MM.1S (cell line): ENCODE measurements around the gene FOXN3.

ENCODE experiments used
- DNase-seq: peaks from one replicate; pipeline ENCODE4 v3.0.0-alpha.2; 2015
- H2AFZ ChIP-seq: fragments of 300-600 bp; sonication (generic); 2 replicates; pipeline ENCODE4 v1.6.0; 2016; ENCODE audit warnings: antibody characterized with exemption, low read length
- H3F3A ChIP-seq: fragments of 300-600 bp; sonication (generic); 2 replicates; pipeline ENCODE4 v1.6.1; 2016; ENCODE audit warnings: mild to moderate bottlenecking, antibody characterized with exemption, low read length, moderate library complexity, mixed read lengths; ENCODE audit not compliant: insufficient read depth
- H3K27ac ChIP-seq: fragments of 300-600 bp; sonication (generic); 2 replicates; pipeline ENCODE4 v1.5.1; 2016; ENCODE audit warnings: mild to moderate bottlenecking, low read length
- H3K27me3 ChIP-seq: fragments of 300-600 bp; sonication (generic); replicated peaks from 2 replicates; pipeline ENCODE4 v1.6.0; 2016; ENCODE audit warnings: low read length; ENCODE audit not compliant: insufficient read depth
- H3K36me3 ChIP-seq: fragments of 300-600 bp; sonication (generic); replicated peaks from 2 replicates; pipeline ENCODE4 v1.6.1; 2016; ENCODE audit warnings: mild to moderate bottlenecking, low read length, mixed read lengths; ENCODE audit not compliant: insufficient read depth
- H3K4me1 ChIP-seq: fragments of 300-600 bp; sonication (generic); 2 replicates; pipeline ENCODE4 v1.6.1; 2016; ENCODE audit warnings: low read length, mixed read lengths
- H3K4me2 ChIP-seq: fragments of 300-600 bp; sonication (generic); 2 replicates; pipeline ENCODE4 v1.6.0; 2016; ENCODE audit warnings: low read depth, low read length
- H3K4me3 ChIP-seq: fragments of 300-600 bp; sonication (generic); 2 replicates; pipeline ENCODE4 v1.5.1; 2016; ENCODE audit warnings: low read length, mixed read lengths
- H3K79me2 ChIP-seq: fragments of 300-600 bp; sonication (generic); 2 replicates; pipeline ENCODE4 v1.6.1; 2016; ENCODE audit warnings: mixed run types, low read length, mixed read lengths
- H3K9ac ChIP-seq: fragments of 300-600 bp; sonication (generic); 2 replicates; pipeline ENCODE4 v1.6.1; 2016; ENCODE audit warnings: low read length, mixed read lengths
- H3K9me2 ChIP-seq: fragments of 300-600 bp; sonication (generic); replicated peaks from 2 replicates; pipeline ENCODE4 v1.6.1; 2016; ENCODE audit warnings: mild to moderate bottlenecking, low read length, mixed read lengths; ENCODE audit not compliant: insufficient read depth
- H3K9me3 ChIP-seq: fragments of 300-600 bp; sonication (generic); replicated peaks from 2 replicates; pipeline ENCODE4 v1.6.1; 2016; ENCODE audit warnings: mild to moderate bottlenecking, low read length, mixed read lengths; ENCODE audit not compliant: insufficient read depth
- H4K20me1 ChIP-seq: fragments of 300-600 bp; sonication (generic); 2 replicates; pipeline ENCODE4 v1.6.1; 2016; ENCODE audit warnings: mild to moderate bottlenecking, low read length, moderate library complexity, mixed read lengths; ENCODE audit not compliant: insufficient read depth
- CTCF ChIP-seq: fragments of 300-600 bp; sonication (generic); IDR thresholded peaks from 2 replicates; pipeline ENCODE4 v1.5.1; 2016; ENCODE audit warnings: antibody characterized with exemption, low read length, mixed read lengths
- EZH2 ChIP-seq: fragments of 300-600 bp; sonication (generic); optimal IDR thresholded peaks from 2 replicates; pipeline ENCODE3; 2017; ENCODE audit warnings: low read depth, mild to moderate bottlenecking, antibody characterized with exemption, low read length, mixed read lengths
- EZH2phosphoT487 ChIP-seq: fragments of 300-600 bp; sonication (generic); IDR thresholded peaks from 2 replicates; pipeline ENCODE4 v1.6.1; 2018; ENCODE audit warnings: antibody characterized with exemption, low read length

The FOXN3 gene

GRCh38 chr14:89374908-89375307 is 42.1 kb downstream of the FOXN3 start:
- Histone ChIP-seq H3K4me3 (no peak overlapping the region), H3K9me3 (no peaks in the 10 kb centered on the region), H3K9ac (no peak overlapping the region), H3F3A (no peaks in the 10 kb centered on the region), H2AFZ (no peak overlapping the region), H3K4me1 (no peaks in the 10 kb centered on the region), H3K36me3 (no peaks in the 10 kb centered on the region), H3K4me2 (no peak overlapping the region), H3K79me2 (peaks cover 77% of the 10 kb centered on the region), H3K27me3 (no peaks in the 10 kb centered on the region), H3K27ac (no peak overlapping the region), H3K9me2 (no peaks in the 10 kb centered on the region), H4K20me1 (no peaks in the 10 kb centered on the region)
- TF ChIP-seq EZH2 (no peak), CTCF (no peak), EZH2phosphoT487 (no peak)
- DNase-seq = no peak

- H3K9me2 ChIP-seq = no peaks in the 10 kb centered on the region
- no peak overlapping the region for H3K4me2 ChIP-seq
- H3K79me2 ChIP-seq = peaks cover 82% of the 10 kb centered on the region
- H3K9ac ChIP-seq = no peak overlapping the region
- DNase-seq = no peak
- no peaks in the 10 kb centered on the region for H3K36me3 ChIP-seq
- no peak overlapping the region for H3K27ac ChIP-seq
- TF ChIP-seq EZH2phosphoT487 = no peak
- TF ChIP-seq CTCF = no peak
- TF ChIP-seq EZH2 = no peak
- H2AFZ ChIP-seq = no peak overlapping the region
- H3K4me1 ChIP-seq = no peaks in the 10 kb centered on the region
- no peaks in the 10 kb centered on the region for H4K20me1 ChIP-seq
- H3K27me3 ChIP-seq = no peaks in the 10 kb centered on the region
- H3K9me3 ChIP-seq = no peaks in the 10 kb centered on the region
- no peaks in the 10 kb centered on the region for H3F3A ChIP-seq
- H3K4me3 ChIP-seq = no peak overlapping the region
Measured at GRCh38 chr14:89373185-89373584, 43.8 kb downstream of the FOXN3 start.

GRCh38 chr14:89372512-89372883 is 44.5 kb downstream of the FOXN3 start:
- H3K4me2 ChIP-seq = no peak overlapping the region
- TF ChIP-seq CTCF = no peak
- no peak for TF ChIP-seq EZH2
- TF ChIP-seq EZH2phosphoT487 = no peak
- no peak for DNase-seq
- no peaks in the 10 kb centered on the region for H3K4me1 ChIP-seq
- H4K20me1 ChIP-seq = no peaks in the 10 kb centered on the region
- no peaks in the 10 kb centered on the region for H3K27me3 ChIP-seq
- H3K36me3 ChIP-seq = no peaks in the 10 kb centered on the region
- H3K4me3 ChIP-seq = no peak overlapping the region
- peaks cover 80% of the 10 kb centered on the region for H3K79me2 ChIP-seq
- no peaks in the 10 kb centered on the region for H3F3A ChIP-seq
- no peaks in the 10 kb centered on the region for H3K9me3 ChIP-seq
- no peak overlapping the region for H3K9ac ChIP-seq
- no peaks in the 10 kb centered on the region for H3K9me2 ChIP-seq
- no peak overlapping the region for H2AFZ ChIP-seq
- H3K27ac ChIP-seq = no peak overlapping the region
